OCI-LY7 (cell line): ENCODE measurements around the gene SOX13.

ENCODE experiments used
- CTCF ChIP-seq: fragments of 200-600 bp; sonication (generic); conservative IDR thresholded peaks from 2 replicates; pipeline ENCODE4 v1.5.1; 2014; ENCODE audit warnings: mild to moderate bottlenecking, antibody characterized with exemption, low read length, moderate library complexity, mixed read lengths
- EZH2phosphoT487 ChIP-seq: fragments of 200-600 bp; sonication (generic); IDR thresholded peaks from 2 replicates; pipeline ENCODE4 v1.6.1; 2018; ENCODE audit warnings: low read depth, borderline replicate concordance, mild to moderate bottlenecking, mixed run types, antibody characterized with exemption, low read length, moderate library complexity, mixed read lengths

GRCh38 chr1:204147406-204148383 lies 74.8 kb downstream of the SOX13 start:
- TF ChIP-seq CTCF: no peak
- TF ChIP-seq EZH2phosphoT487: no peak
